HEK293 (cell line): ENCODE results near the gene CAPN8.
A peak's percentile ranks its signal among the peaks of the same experiment; 100 is the strongest.

Experiments used
- BCL6B ChIP-seq: fragments of 450-650 bp; formaldehyde crosslinking; IDR thresholded peaks from 2 replicates; pipeline ENCODE4 v1.5.1; 2017; ENCODE audit warnings: missing biosample characterization, missing genetic modification characterization
- ELK4 ChIP-seq: IDR thresholded peaks from 2 replicates; pipeline ENCODE4 v1.6.1; 2011; ENCODE audit warnings: mild to moderate bottlenecking, low read depth, low read length, borderline replicate concordance
- GLI4 ChIP-seq: fragments of 450-650 bp; formaldehyde crosslinking; IDR thresholded peaks from 2 replicates; pipeline ENCODE4 v1.5.1; 2016; ENCODE audit warnings: missing biosample characterization, missing genetic modification characterization
- KLF17 ChIP-seq: fragments of 450-650 bp; formaldehyde crosslinking; IDR thresholded peaks from 2 replicates; pipeline ENCODE4 v1.5.1; 2016; ENCODE audit warnings: missing biosample characterization, missing genetic modification characterization
- SALL2 ChIP-seq: fragments of 450-650 bp; formaldehyde crosslinking; IDR thresholded peaks from 2 replicates; pipeline ENCODE4 v1.5.0; 2017; ENCODE audit warnings: missing biosample characterization, mild to moderate bottlenecking, missing genetic modification characterization, borderline replicate concordance
- SCRT1 ChIP-seq: fragments of 450-650 bp; formaldehyde crosslinking; IDR thresholded peaks from 2 replicates; pipeline ENCODE4 v1.5.1; 2016; ENCODE audit warnings: missing biosample characterization, missing genetic modification characterization, borderline replicate concordance
- SP3 ChIP-seq: fragments of 450-650 bp; formaldehyde crosslinking; IDR thresholded peaks from 2 replicates; pipeline ENCODE4 v1.5.1; 2016; ENCODE audit warnings: missing biosample characterization, missing genetic modification characterization
- TSHZ1 ChIP-seq: fragments of 450-650 bp; formaldehyde crosslinking; IDR thresholded peaks from 2 replicates; pipeline ENCODE4 v1.5.1; 2016; ENCODE audit warnings: missing biosample characterization, missing genetic modification characterization, borderline replicate concordance
- WT1 ChIP-seq: fragments of 450-650 bp; formaldehyde crosslinking; IDR thresholded peaks from 2 replicates; pipeline ENCODE4 v1.5.1; 2016; ENCODE audit warnings: missing biosample characterization, missing genetic modification characterization
- ZIC2 ChIP-seq: fragments of 450-650 bp; formaldehyde crosslinking; IDR thresholded peaks from 2 replicates; pipeline ENCODE4 v1.5.1; 2016; ENCODE audit warnings: missing biosample characterization, missing genetic modification characterization
- ZNF114 ChIP-seq: fragments of 450-650 bp; formaldehyde crosslinking; IDR thresholded peaks from 2 replicates; pipeline ENCODE4 v1.5.0; 2017; ENCODE audit warnings: missing biosample characterization, missing genetic modification characterization
- ZNF148 ChIP-seq: fragments of 450-650 bp; formaldehyde crosslinking; IDR thresholded peaks from 2 replicates; pipeline ENCODE4 v1.5.0; 2017; ENCODE audit warnings: missing biosample characterization, missing genetic modification characterization, borderline replicate concordance
- ZNF18 ChIP-seq: fragments of 450-650 bp; formaldehyde crosslinking; IDR thresholded peaks from 2 replicates; pipeline ENCODE4 v1.5.1; 2016; ENCODE audit warnings: missing biosample characterization, missing genetic modification characterization
- ZNF211 ChIP-seq: fragments of 450-650 bp; formaldehyde crosslinking; IDR thresholded peaks from 2 replicates; pipeline ENCODE4 v1.5.1; 2016; ENCODE audit warnings: low read depth, missing biosample characterization, missing genetic modification characterization
- ZNF239 ChIP-seq: fragments of 450-650 bp; formaldehyde crosslinking; IDR thresholded peaks from 2 replicates; pipeline ENCODE4 v1.5.1; 2016; ENCODE audit warnings: missing biosample characterization, missing genetic modification characterization
- ZNF280C ChIP-seq: fragments of 450-650 bp; formaldehyde crosslinking; IDR thresholded peaks from 2 replicates; pipeline ENCODE4 v1.5.1; 2016; ENCODE audit warnings: missing biosample characterization, missing genetic modification characterization
- ZNF426 ChIP-seq: fragments of 450-650 bp; formaldehyde crosslinking; IDR thresholded peaks from 2 replicates; pipeline ENCODE4 v1.5.1; 2017; ENCODE audit warnings: missing biosample characterization, missing genetic modification characterization, mild to moderate bottlenecking, inconsistent platforms, moderate library complexity
- ZNF473 ChIP-seq: fragments of 450-650 bp; formaldehyde crosslinking; IDR thresholded peaks from 2 replicates; pipeline ENCODE4 v1.5.1; 2017; ENCODE audit warnings: missing biosample characterization, missing genetic modification characterization
- ZNF560 ChIP-seq: fragments of 450-650 bp; formaldehyde crosslinking; IDR thresholded peaks from 2 replicates; pipeline ENCODE4 v1.5.1; 2017; ENCODE audit warnings: missing biosample characterization, missing genetic modification characterization, borderline replicate concordance
- ZNF585B ChIP-seq: fragments of 450-650 bp; formaldehyde crosslinking; IDR thresholded peaks from 2 replicates; pipeline ENCODE4 v1.5.1; 2016; ENCODE audit warnings: missing biosample characterization, missing genetic modification characterization
- ZNF621 ChIP-seq: fragments of 450-650 bp; formaldehyde crosslinking; IDR thresholded peaks from 2 replicates; pipeline ENCODE4 v1.5.1; 2017; ENCODE audit warnings: missing biosample characterization, missing genetic modification characterization
- ZNF626 ChIP-seq: fragments of 450-650 bp; sonication (Bioruptor Pico); formaldehyde crosslinking; IDR thresholded peaks from 2 replicates; pipeline ENCODE4 v1.5.1; 2018; ENCODE audit warnings: missing biosample characterization, missing genetic modification characterization, inconsistent platforms
- ZNF660 ChIP-seq: fragments of 450-650 bp; IDR thresholded peaks from 2 replicates; pipeline ENCODE4 v1.5.1; 2018; ENCODE audit warnings: missing biosample characterization, mild to moderate bottlenecking, missing genetic modification characterization
- ZNF670 ChIP-seq: fragments of 450-650 bp; formaldehyde crosslinking; IDR thresholded peaks from 2 replicates; pipeline ENCODE4 v1.5.1; 2016; ENCODE audit warnings: missing biosample characterization, missing genetic modification characterization, low read depth
- ZNF768 ChIP-seq: fragments of 450-650 bp; formaldehyde crosslinking; IDR thresholded peaks from 2 replicates; pipeline ENCODE4 v1.5.1; 2018; ENCODE audit warnings: missing biosample characterization, mild to moderate bottlenecking, missing genetic modification characterization
- ZNF843 ChIP-seq: fragments of 450-650 bp; formaldehyde crosslinking; IDR thresholded peaks from 2 replicates; pipeline ENCODE4 v1.5.1; 2016; ENCODE audit warnings: missing biosample characterization, missing genetic modification characterization

Gene CAPN8

GRCh38 chr1:223558512-223558911 lies 107.0 kb downstream of the CAPN8 start (continued):
- TF ChIP-seq ZNF148 (tag by site-specific recombination) = 0 out of 2 replicates have a peak, but pooled peaks have one; percentile 32
- TF ChIP-seq ZNF621 = no peak
- TF ChIP-seq ZNF670 (tag by site-specific recombination) = no peak
- TF ChIP-seq SCRT1 (tag by site-specific recombination) = no peak
- TF ChIP-seq ZIC2 (tag by site-specific recombination) = no peak
- TF ChIP-seq KLF17 (tag by site-specific recombination) = no peak
- no peak for TF ChIP-seq ZNF768 (tag by site-specific recombination)
- no peak for TF ChIP-seq ZNF426 (tag by site-specific recombination)
- no peak for TF ChIP-seq WT1
- no peak for TF ChIP-seq ZNF560 (tag by site-specific recombination)
- TF ChIP-seq ZNF114 = no peak
- TF ChIP-seq ZNF18 (tag by site-specific recombination) = peak; percentile 96
- TF ChIP-seq SALL2 (tag by site-specific recombination) = no peak
- no peak for TF ChIP-seq GLI4 (tag by site-specific recombination)
- TF ChIP-seq ZNF843 = no peak
- TF ChIP-seq ZNF585B (tag by site-specific recombination) = no peak
- TF ChIP-seq BCL6B (tag by site-specific recombination) = no peak
- TF ChIP-seq ELK4 = no peak
- no peak for TF ChIP-seq TSHZ1 (tag by site-specific recombination)
- 0 out of 2 replicates have a peak, but pooled peaks have one; percentile 37 for TF ChIP-seq ZNF473
- peak; percentile 30; the same call in 1 of the 2 replicates for TF ChIP-seq ZNF280C
- no peak for TF ChIP-seq ZNF626
- TF ChIP-seq ZNF211 (tag by site-specific recombination) = no peak; the same call in 1 of the 2 replicates
- no peak for TF ChIP-seq ZNF239 (tag by site-specific recombination)
- TF ChIP-seq SP3 (tag by site-specific recombination) = no peak
- TF ChIP-seq ZNF660 (tag by site-specific recombination) = no peak
